NCI-H2081 treated with DMSO at 0.1 percent for 48 hours (cell line): ENCODE data around the gene SMAD6.
"Not testable (repeated sequence)": the region's sequence is repeated elsewhere in the genome, so short reads cannot be mapped to it uniquely, and the experiment has no call there.

Experiments
- DNase-seq: peaks from one replicate; lab custom pipeline; 2025; lab: John Stamatoyannopoulos, UW

Gene SMAD6

DNA sequence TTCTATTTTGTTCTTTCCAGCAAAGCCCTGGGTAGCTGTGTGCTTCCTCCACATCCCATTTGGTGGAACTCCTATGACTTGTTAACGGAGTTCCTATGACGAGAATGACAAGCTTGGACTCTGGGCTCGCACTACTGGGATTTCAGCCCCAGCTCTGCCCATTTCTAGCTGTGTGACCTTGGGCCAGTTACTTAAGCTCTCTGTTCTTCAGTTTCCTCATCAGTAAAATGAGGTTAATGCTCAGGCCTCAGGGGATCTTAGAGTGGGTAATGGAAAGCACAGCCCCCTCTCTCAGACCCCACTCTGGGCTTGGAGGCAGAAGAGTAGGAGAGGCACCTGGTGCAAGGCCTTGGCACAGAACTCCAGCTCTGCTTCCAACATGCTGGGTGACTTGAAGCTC lies 123.1 kb downstream of the SMAD6 start:
- no peak for DNase-seq

DNA sequence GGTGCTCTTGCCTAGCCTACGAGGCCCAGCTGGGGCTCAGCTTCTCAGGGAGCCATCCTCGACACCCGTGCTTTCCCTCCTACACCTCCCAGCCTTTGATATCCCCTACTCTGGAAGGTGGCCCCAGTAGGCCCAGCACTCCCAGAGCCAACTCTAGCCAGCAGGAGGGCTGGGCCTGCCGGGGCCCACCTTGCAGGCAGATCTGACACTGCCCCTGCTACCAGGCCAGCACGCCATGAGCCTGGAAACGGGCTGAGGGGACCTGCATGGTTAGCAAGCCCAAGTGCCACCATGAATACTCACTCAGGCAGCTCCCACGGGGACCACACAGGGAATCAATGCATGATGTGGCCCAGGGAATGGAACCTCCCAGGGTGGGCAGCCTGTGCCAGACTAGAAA lies 123.7 kb downstream of the SMAD6 start:
- no peak for DNase-seq

DNA sequence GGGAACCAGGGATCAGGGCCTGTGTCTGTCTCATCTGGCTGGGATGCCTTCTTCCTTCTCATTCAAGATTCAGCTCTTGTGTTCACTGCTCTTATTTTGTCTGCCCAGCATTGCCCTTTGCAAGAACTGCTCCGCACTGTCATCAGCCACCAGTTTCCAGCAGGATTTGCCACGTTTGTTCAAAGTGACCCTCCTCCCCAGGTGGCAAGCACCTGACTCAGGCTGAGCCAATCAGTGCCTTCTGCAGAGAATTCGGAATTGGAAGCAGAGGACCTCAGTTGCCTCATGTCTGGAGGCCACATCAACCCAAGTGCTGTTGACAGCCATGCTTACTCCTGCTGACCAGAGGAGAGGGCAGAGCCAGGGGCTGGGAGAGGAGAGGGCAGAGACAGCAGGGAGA lies 124.5 kb downstream of the SMAD6 start:
- no peak for DNase-seq

DNA sequence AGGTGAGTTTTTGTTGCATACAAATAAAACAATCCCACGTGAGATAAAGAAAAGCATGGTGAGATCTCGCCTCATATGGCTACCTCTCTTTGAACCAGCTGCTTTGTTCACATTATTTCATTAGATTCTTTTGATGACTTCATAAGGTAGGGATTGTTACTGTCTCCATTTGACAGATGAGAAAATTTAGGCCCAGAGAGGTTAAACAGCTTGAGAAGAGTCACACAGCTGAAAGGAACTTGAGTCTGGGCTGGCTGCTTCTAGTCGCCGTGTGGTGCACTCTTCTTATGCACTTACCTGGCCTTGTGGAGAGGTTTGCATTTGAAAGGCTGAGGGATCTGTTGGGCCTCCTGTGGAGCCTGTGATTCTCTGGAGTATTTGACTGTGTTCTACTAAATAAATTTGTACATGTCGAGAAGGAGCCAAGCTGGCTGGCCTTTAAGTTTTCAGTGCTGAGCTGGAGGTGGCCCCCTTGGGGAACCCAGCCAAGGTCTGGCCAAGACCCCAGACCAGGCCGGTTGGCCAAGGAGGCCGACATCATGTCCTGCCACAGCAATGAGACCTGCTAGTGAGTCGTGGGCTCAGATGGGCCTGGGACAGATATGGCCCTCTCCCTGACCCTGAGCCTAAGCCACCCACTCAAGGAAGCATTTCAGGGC lies 125.1 kb downstream of the SMAD6 start:
- no peak for DNase-seq

DNA sequence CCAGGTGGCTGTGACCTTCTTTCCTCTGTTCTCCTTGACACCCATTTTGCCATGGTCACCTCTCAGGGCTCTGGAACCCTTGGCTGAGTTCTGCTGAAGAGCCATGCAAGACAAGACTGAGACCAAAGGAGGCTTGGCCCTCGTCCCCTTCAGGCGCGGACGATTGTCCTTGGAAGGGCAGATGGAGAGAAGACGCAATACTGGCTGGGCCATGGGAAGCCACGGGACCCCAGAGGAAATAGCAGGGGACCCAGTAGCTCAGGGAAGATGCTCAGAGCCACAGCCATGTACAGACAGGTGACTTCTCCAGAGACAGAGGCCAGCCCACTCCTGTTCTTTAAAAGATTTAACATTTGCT lies 125.6 kb downstream of the SMAD6 start:
- no peak for DNase-seq

DNA sequence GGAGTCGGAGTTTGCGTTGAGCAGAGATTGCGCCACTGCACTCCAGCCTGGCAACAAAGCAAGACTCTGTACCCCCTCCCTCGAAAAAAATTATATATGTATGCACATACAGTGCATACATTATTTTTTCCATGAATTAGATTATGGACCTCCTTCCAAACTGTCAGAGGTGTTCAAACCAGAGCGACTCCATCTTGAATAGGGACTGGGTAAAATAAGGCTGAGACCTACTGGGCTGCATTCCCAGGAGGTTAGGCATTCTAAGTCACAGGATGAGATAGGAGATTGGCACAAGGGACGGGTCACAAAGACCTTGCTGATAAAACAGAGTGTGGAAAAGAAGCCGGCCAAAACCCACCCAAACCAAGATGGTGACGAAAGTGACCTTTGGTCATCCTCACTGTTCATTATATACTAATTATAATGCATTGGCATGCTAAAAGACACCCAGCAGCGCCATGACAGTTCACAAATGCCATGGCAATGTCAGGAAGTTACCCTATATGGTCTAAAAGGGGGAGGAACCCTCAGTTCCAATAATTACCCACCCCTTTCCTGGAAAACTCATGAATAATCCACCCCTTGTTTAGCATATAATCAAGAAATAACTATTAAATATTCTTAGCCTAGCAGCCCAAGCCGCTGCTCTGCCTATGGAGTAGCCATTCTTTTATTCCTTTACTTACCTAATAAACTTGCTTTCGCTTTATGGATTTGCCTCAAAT lies 126.9 kb downstream of the SMAD6 start:
- DNase-seq, result not testable (repeated sequence)

DNA sequence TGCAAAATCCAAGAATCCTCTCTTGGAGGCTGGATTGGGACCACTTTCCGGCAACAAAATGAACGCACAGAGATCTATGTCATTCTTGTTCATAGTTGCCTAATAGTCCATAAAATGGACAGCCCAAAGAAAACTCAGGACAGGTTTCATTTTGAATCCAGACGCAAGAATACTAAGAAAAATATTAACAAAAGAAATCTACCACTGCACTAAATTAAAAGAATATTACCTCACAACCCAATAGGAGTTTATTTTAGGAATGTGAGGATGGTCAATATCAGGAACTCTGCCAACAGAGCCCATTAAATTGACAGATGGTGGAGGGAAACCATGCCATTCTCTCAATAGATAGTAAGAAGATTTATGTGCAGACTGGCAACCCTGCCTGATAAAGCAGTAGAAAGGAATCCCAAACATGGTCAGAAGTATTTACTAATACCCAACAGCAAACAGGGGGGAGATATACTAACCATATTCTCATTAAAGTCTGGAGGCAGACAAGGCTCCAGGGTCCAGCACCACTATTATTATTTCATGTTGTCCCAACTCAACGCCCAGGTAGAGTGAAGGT lies 127.6 kb downstream of the SMAD6 start:
- DNase-seq, result no peak

DNA sequence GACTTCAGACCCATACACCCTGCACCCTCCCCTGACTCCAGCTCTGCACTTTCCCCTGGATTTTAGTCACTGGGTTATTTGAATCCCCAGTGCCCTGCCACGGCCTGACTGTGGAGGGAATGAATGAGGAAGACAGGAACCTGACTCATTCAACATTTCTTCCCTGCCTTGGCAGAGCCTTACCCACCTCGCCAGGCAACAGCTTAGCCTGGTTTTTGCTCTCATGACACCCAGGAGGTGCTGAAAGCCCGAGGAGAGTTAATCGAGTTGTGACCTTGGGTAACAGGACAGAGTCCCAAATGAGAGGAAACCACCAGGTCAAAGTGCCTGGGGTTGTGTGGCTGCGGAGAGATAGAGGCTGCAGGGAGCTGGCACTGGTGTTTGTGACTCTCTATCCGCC lies 128.3 kb downstream of the SMAD6 start:
- no peak for DNase-seq

DNA sequence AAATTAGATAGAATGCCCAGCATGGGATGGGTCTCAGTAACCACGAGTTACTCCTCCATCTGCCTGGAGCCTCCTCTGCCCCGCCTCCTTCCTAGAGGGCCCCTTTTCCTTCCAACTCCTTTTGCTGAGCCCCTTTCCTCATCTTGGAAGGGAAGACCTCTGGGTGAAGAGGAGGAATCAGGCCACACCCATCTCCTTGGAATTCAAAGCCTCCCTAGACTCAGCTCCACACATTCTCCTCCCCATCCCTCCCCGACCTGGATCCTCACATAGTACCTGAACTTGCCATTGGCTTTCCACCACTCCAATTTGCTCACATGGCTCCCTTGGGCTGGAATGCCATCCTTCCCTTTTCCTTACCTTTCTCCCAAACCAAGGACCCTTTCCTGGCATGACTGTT lies 128.8 kb downstream of the SMAD6 start:
- DNase-seq, result no peak

DNA sequence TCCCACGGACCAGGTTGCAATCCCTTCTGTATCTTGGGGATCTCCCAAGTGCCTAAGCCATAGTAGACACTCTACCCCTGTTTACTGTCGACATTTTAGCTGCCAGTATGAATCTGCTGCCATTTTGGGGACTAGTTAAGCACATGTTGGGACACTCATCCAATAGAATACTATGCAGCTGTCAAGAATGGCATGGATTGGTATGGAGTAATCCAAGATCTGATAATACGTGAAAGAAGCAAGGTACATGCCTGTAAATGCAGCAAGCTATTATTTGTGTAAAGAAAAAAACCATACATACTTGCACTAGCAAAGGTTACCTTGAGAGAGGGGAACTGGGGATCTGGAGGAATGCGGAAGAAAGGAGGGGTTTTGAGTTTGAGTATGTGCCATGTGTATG lies 129.3 kb downstream of the SMAD6 start:
- no peak for DNase-seq

DNA sequence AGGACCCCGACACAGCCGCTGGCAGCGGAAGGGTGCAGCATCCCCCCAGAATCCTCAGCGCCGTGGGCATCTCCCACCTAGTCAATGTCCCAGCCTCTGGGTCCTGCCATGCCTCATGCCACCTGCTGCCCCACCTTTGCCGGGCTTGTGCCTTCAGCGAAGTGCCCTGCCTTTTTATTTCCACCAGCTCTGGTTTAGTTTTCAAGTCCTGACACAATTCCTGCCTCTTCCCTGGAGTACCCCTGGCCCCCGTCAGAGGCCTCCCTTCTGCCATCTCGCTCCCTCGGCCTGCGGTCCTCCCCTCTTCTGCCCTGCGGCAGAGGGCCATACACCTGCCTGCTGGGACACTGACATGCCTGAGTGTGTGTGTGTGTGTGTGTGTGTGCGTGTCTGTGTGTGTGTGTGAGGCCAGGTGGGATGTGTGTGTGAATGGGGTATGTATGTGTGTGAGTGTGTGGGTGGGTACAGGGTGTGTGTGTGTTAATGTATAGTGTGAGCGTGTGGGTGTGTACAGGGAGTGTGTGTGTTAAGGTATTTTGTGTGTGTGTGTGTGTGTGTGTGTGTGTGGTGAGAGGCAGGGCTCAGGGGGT lies 129.9 kb downstream of the SMAD6 start:
- DNase-seq, result no peak
